Right lobe of liver (tissue), 4 donors: ENCODE results near the gene ULK4.

Source experiments
- CTCF ChIP-seq, 4 donors: fragments of 200-600 bp in 3 of 4; fragments of 450-650 bp in 1 of 4; IDR thresholded peaks; one replicate each; pipeline versions ENCODE4 v1.5.1 to v1.8.0; 2016 to 2022; ENCODE audit warnings: antibody characterized with exemption in 4 of 4, mild to moderate bottlenecking in 2 of 4
- POLR2A ChIP-seq: fragments of 450-650 bp; IDR thresholded peaks from one replicate; pipeline ENCODE4 v1.6.1; 2017; ENCODE audit warnings: antibody characterized with exemption, mild to moderate bottlenecking
- donor health status: DM: no; HTN: no; CAD: no.
- donor health status: DM: no; HTN: no; CAD: no.
- donor health status: DM: no; HTN: yes; CAD: no.

- TF ChIP-seq CTCF (IDR thresholded peaks at IDR 0.05) = no peak
- no peak for TF ChIP-seq POLR2A
These were observed 73.4 kb downstream of the ULK4 start for GRCh38 chr3:41888368-41889076.
